HG02840 (cell line): ENCODE data around the gene EYA4.

ENCODE experiments used
- ATAC-seq: cut with Tn5 transposase; IDR thresholded peaks from one replicate; pipeline ENCODE4 v1.9.1; 2021; ENCODE audit warnings: mild to moderate bottlenecking, moderate library complexity, moderate number of reproducible peaks; ENCODE audit not compliant: unreplicated experiment, low FRiP score

The EYA4 gene

DNA sequence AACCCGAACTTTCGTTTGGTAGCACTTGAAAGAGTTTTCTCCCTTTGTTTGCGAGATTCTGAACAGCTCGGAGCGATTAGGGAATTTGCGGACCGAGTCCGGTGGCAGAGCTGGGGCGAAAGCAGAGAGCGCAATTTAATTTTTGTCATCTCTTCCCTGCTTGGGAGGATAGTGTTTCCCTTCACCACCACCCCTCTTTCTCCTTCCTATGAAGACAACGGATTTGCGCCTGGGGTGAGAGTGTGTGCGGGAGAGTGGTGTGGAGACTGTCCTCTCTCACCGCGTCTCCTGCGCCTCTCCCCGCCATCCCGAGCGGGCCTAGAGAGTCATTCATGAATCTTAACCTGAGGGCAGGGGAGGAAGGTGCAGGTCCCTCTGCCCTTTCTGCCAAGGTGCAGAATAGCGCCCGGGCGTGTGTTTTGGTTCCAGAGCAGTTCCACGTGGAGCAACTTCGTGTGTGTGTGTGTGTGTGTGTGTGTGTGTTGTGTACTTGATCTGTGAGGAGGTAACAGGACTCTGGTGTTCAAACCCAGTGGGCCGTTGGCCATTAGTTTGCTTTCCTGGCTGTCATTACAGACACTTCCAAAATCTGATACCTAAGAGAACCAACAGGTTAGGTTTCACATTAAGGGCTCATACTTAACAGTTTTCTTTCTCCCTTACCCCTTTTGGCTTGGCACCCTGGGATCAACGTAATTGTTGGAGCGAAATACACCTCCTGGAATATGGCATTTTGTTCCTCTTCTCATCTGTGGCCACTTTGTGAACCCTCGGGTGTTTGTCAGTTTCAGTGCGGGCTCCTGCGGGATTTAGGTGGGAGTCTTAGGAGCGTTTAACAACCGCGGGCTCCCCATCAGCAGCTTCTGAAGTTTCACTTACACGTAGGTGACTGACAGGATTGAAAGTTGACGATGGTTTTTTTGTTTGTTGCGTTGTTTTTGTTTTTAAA is 1.8 kb downstream of the EYA4 start:
- no peak for ATAC-seq

DNA sequence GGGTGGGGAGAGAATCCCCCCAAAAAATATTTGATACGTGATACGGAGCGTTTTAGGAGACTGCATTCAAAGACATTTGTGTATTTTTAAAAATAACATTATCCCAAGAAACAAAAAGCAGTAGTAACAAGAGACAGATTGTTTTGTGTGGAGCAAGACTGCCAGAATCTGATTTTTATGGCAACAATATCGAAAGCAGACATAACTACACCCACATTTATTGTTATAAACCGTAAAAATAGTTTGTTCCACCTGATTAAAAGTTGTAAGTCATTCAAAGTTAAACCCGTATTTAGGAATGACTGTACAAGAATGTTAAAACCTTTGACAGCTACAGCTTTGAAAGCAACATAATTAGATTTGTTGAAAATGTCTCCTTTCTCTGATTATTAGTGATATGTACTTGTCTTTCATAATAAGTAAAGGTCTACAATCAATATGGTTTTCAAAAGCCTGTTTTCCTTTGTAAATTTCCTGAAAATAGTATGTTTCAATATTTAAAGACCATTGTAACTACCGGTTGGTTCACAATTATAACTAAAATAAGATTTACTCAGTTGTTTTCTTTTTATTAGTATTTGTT is 2.7 kb downstream of the EYA4 start:
- ATAC-seq: no peak

DNA sequence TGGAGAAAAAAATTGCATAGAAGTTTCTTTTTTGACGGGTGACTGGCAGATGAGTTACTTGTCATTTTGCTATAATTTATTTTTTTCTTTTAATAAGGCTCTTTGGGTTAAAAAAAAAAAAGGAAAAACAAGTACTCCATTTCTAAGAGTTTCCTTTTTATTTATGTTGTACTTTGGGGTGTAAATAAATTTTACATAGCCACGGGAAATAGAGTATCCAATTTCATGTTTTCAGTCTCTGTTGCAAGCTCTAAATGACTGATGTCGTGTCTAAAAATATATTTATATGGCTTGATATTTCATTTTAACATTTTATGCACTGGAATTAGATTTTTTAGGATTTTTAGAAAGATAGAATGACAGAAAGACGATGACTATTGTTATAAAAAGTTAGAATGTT is 3.4 kb downstream of the EYA4 start:
- no peak for ATAC-seq

DNA sequence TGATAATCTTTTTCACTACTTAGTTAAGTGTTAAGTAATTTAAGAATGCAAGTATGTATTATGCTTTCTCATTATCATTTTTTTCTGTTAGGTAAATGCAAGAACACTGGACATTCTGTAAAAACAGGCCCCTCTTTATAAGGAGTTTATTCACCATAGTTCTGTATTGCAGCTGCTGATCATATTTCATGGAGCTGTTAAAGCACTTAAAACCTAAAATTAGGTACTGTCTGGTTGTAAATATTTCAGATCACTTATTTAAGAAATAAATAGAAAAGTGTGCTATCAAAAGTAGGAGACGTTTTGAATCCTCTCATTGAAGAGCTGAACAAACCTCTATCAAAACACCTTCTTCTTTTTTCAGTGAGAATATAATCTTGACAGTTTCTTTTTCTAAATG is 3.9 kb downstream of the EYA4 start:
- no peak for ATAC-seq

DNA sequence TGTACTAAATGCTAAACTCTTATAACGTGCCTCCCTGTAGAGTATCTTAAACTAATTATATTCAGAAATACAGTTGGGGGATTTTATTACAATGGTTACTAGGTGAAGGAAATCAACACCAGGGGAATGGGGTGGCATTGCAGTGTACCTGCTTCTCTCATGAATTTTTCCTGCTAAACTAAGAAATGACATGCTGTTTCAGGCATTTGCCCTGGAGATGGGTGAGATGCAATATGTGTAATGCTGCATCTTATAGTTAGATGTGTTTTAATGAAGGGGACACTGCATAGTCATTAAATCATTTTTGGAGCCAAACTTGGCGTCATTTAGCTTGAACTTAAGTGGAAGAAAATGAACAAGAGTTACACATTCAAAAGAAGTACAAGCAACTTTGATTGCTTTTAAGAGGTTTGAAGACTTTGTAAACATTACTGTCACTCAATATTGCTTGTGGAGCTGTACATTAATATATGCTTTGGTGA is 4.3 kb downstream of the EYA4 start:
- no peak for ATAC-seq

DNA sequence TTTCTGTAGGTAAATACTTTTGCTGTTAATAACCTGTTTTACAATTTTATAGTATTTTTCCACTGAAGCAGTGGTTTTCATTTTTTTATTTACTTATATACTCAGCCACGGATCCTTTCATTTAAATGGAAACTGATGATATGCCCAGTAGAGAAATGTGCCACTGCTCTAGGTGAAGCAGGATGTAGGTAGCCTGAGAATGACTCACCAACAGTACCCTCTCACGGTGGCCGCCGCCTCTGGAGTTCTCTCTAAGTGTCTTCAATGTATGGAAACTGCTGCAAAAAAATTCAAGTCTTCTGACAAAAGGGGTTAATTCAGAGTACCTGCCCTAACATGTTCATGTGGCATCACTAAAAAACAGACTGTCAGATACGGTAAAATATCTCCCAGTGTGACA is 6.4 kb downstream of the EYA4 start:
- no peak for ATAC-seq

DNA sequence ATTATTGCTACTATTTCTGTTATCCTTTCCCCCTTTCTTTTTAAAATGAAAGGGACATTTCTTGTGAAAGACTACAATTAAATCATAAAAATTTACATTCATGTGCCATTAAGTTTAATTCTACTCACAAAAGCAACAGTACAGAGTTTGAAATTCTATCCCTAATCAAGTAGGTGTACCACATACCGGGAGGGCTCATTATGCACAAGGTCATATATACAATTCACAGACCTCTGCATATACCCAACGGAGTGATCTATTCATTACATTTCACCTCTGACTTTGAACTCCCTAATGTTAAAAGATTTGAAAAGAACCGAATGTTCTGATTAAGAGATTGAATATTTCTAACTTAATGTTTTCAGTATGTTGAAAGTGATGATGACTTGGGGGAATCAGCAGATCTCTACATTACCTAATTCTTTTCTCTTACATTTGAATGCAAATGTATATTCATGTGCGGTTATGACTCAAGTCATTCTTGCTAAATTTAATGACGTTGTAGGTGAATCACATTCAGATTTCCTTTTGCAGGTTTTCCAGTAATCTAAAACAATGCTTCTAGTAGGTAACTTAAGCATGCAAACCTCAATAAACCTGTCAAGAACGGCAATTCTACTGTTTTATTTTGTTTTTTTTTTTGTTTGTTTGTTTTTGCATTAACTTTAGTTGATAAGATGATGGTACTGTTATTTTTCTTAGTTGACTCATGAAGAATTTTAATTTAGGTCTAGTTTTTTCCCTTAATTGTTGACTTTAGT is 7.3 kb downstream of the EYA4 start:
- no peak for ATAC-seq

DNA sequence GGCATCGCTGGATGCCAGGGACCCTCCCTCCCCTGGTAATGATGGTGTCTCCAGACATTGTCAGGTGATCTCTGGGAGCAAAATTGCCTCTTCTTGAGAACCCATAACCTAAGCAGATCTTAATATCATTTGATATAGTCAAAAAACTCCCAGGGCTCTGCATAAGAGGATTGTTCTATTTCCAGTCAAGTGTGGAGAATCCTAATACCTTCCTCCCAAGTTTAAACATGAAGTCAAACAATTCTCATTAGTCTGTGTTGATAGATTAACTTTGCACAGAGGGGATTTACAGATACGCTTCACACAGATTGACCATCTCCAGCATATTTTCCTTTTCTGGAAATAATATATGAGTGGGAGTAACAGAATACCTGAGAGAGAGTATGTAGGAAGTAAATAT is 10.5 kb downstream of the EYA4 start:
- no peak for ATAC-seq

DNA sequence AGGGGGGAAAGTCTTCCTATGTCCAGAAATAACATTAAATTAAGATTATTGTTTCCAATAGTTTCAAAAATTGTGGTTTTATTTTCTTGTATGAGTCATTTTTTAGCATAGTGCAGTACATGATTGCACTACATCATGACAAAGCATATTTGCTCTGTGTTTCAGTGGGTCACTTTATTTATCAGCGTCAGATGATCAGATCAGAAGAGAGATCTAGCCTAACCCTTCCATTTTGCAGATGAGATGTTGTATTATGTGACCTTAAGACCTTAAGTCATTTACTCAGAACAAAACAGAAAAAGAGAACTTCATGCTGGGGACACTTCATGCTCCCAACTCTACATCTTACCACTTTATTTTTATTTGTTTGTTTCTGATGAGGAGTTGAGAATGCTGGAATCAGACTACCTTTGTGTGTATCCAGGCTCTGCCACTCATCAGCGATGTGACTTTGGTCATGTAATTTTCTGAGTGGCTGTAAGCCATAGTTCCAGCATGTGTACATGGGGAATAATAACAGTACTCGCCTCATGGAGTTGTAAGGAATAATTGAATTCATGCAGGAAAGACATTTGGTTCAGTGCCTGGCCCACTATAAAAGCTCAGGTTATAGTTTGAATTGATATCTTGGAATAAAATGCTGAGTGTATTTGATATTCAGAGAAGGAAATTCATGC is 13.5 kb downstream of the EYA4 start:
- ATAC-seq: no peak

DNA sequence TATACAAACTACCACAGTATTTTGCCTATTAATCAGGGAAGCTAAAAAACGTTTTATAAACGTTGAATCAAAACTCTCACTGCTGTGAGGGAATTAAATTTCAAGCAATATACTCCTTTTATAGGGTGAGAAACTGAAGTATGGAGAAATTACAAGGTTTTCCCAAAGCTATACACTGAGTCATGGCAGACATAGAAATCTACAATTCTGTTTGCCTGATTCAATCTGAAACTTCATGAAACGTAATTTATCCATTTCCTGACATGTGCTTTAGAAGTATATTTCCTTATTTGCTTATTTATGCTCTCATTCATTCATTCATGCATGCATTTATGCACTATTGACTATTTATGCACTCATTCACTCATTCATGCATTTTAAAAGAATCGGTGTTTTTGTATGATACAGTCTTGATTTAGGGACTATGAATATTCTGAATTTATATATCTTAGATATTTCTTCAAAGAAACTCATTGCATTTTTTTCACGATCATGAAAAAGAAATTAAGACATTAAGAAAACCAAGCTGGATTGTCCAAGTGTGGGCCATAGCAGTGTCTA is 16.5 kb downstream of the EYA4 start:
- no peak for ATAC-seq

DNA sequence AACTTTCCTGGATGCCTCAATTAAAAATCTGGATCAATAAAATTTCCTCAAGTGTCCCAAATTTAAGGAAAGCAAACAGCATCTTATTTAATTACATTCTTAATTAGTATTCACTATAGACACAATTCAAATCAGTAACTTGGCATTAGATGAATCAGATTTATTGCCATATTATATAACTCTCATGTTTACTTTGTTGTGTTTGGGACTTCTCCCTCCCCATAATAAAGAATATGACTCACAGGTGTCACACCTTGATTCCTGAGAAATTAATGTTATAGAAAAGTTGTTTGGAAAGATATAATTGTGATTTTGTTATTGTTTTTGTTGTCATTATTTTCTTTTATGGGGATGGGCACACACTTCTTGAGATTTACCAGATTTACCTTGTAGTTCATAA is 18.4 kb downstream of the EYA4 start:
- no peak for ATAC-seq

DNA sequence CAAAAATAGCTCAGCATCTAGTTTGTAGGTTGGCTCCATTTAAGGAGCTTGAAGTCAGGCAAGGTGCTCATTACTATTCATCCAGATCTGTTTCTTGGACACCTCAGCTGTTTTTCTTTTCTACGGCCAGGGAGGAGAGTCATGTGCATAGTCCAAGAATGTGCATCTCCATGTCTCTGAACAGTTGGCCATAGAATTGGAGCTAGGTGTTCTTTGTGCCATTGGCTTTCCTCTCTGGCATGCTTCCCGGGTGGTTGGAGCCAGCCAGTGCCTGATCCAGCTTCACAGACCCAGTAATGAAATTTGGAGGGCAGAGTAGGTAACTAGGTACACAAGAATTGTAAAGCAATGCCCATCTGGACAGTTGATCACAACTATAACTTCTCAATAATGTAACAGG is 21.6 kb downstream of the EYA4 start:
- no peak for ATAC-seq

DNA sequence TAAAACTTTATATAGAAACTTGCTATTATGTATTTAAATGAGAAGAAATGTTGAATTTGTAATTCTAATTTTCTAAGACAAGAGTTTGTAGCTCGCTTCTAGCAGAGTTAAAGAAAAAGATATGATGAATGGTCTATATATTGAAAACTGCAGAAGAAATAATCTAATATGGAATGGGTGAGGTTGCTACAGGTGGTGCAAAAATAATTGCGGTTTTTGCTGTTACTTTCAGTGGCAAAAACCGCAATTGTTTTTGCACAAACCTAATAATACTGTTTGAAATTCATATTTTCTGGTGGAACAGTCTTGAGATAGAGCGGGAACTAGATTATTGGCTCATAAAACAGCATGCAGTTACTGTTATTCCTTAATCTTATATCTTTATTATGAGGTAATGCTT is 23.9 kb downstream of the EYA4 start:
- no peak for ATAC-seq

DNA sequence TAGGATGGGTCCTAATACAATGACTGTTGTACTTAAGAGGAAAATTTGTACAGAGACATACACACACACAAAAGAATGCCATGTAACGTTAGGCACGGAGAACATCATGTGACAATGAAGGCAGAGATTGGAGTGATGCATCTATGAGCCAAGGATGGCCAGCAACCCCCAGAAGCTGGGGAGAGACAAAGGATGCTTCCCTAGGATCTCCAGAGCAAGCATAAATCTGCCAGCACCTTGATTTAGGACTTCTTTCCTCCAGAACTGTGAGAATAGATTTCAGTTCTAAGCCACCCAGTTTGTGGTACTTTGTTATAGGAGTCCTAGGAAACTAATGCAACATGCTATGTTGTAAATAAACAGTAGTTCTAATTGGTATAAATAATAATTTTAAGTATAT is 25.0 kb downstream of the EYA4 start:
- ATAC-seq: no peak

DNA sequence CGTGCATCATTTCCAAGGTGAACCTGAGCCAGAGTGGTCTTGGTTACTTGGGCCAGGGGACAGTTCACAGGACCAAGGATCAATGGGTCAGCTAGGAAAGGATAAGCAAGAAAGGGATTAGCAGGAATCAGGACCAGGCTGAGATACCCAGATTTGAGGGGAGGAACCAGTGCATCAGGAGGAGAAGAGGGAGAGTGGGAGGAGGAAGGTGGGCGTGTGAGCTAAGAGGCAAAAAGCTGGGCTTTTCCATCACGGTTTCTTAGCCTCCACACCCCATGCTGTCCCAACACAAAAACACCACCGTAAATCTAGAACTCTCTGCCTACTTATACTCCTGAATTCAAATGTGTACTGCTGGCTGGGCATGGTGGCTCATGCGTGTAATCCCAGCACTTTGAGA is 27.5 kb downstream of the EYA4 start:
- no peak for ATAC-seq

DNA sequence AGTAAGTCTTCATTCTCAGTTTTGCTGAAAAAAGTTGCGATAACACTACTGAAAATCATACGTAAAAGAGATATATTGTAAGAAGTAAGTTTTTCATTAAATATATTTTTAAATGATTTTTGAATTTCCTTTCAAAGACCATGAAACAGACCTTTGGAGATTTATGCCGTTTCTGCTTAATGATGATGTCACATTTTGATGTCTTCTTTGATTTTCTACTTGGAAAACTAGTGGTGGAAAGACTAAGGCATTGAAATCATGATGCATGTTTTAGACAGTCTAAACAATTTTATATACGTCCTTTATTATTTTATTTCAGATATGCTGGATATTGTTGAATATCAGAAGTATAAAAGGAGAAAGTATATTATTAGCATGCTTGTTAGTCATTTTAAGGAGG is 33.7 kb downstream of the EYA4 start:
- ATAC-seq: no peak

DNA sequence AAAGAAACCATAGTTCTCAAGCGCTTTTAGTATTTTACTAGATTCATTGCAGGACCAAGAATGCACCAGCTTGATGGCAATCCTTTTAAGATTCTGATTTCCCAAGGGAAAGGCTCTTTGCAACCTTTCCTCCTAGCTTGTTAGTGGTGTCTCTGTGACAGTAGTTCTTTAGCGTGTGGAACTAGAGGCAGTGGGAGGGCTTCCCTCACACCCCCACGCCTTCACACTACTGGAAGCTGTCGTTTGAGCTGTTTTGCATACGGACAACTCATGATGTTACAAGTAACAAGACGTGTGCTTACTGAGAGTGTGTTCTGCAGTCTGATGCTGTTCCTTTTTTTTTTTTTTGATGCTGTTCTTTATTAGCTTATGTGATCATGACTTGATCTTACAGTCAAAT is 34.1 kb downstream of the EYA4 start:
- no peak for ATAC-seq

DNA sequence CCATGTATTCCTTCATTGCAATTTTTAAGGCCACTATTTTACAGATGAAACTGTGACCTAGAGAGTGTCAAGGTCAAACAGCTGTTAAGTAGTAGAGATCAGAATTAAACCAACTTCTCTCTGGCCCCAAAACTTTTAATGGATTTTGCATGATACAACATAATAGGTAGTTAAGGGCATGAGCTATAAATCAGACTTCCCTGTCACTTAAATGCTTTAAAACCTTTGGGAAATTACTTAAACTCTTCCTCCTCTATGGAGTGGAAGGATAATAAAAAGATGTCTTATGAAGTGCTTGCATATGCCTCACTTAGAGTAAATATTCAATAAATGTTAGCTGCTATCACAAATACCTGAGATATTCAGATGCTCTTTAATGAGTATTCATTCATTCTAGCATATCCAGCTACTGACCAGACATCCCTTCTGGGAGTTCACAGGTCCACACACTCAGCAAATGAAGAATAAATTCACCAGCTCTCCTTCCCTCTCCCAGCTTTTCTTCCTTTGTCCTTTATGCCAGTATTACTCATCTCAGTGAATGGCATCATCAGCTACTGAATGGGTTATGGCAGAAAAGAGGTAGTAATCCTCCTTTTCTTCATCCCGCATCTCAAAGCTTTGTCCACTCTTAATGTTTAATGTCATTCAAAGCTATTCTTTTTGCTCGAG is 36.2 kb downstream of the EYA4 start:
- ATAC-seq: no peak

DNA sequence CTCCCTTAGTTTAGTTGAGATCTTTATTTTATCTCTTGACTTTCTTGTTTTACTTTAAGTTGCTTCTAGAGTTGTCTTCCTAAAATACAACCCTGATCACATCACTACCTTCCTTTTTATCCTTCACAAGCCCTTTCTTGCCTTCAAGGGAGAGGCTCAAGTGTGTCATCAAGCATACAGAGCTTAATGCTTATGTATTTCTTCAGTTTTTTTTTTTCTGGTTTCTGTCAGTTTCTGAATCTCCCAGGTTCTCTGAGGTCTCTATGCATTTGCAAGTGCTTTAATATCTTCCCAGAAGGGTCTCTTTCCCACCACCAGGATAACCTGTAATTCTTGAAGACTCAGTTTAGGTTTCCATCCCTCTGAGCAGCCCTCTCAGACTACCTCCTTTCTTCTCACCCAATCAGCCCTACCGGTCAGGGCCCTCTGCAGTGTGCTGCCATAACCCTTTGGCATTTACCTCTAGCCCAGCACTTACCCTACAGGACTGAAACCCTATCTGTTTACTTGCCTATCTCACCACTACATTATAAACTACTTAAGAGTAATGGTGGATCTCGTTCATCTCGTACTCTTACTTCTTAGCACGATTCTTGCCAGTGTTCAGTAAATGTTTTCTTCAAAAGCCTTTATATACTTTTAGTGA is 36.9 kb downstream of the EYA4 start:
- no peak for ATAC-seq
